DOHH2 (cell line): Measurements from ENCODE around the gene RAB5A.
"Not testable (repeated sequence)": the region's sequence is repeated elsewhere in the genome, so short reads cannot be mapped to it uniquely, and the experiment has no call there.

Source experiments
- H3F3A ChIP-seq: fragments of 200-600 bp; sonication (generic), shearing (Covaris generic); 2 replicates; pipeline ENCODE4 v1.6.0; 2016; ENCODE audit warnings: antibody characterized with exemption, mild to moderate bottlenecking; ENCODE audit not compliant: control insufficient read depth, insufficient read depth
- H3K27ac ChIP-seq: fragments of 200-600 bp; sonication (generic); 2 replicates; pipeline ENCODE4 v1.5.1; 2014; ENCODE audit warnings: low read depth, mild to moderate bottlenecking, low read length, moderate library complexity
- H3K27me3 ChIP-seq: fragments of 200-600 bp; sonication (generic); 2 replicates; pipeline ENCODE4 v1.6.1; 2014; ENCODE audit warnings: mild to moderate bottlenecking, low read length, mixed read lengths; ENCODE audit not compliant: control insufficient read depth
- H3K36me3 ChIP-seq: fragments of 200-600 bp; sonication (generic); 2 replicates; pipeline ENCODE4 v1.6.1; 2014; ENCODE audit warnings: mild to moderate bottlenecking, low read length, moderate library complexity, mixed read lengths; ENCODE audit not compliant: control insufficient read depth
- H3K4me1 ChIP-seq: fragments of 200-600 bp; sonication (generic); 2 replicates; pipeline ENCODE4 v1.6.1; 2014; ENCODE audit warnings: mild to moderate bottlenecking, low read length, mixed read lengths; ENCODE audit not compliant: control insufficient read depth
- H3K4me2 ChIP-seq: fragments of 200-600 bp; sonication (generic); 2 replicates; pipeline ENCODE4 v1.6.0; 2014; ENCODE audit warnings: mild to moderate bottlenecking, low read length, moderate library complexity
- H3K4me3 ChIP-seq: fragments of 200-600 bp; sonication (generic); 2 replicates; pipeline ENCODE4 v1.5.1; 2014; ENCODE audit warnings: mild to moderate bottlenecking, low read length, mixed read lengths
- H3K79me2 ChIP-seq: fragments of 200-600 bp; sonication (generic); 2 replicates; pipeline ENCODE4 v1.6.1; 2014; ENCODE audit warnings: mild to moderate bottlenecking, low read length, mixed read lengths; ENCODE audit not compliant: control insufficient read depth
- H3K9me2 ChIP-seq: fragments of 200-600 bp; sonication (generic); replicated peaks from 2 replicates; pipeline ENCODE4 v1.6.1; 2014; ENCODE audit warnings: mild to moderate bottlenecking, low read length, mixed read lengths; ENCODE audit not compliant: control insufficient read depth
- H3K9me3 ChIP-seq: fragments of 200-600 bp; sonication (generic); 2 replicates; pipeline ENCODE4 v1.6.1; 2014; ENCODE audit warnings: antibody characterized with exemption, low read length, mixed read lengths; ENCODE audit not compliant: control insufficient read depth, insufficient read depth
- H4K20me1 ChIP-seq: fragments of 200-600 bp; sonication (generic); 2 replicates; pipeline ENCODE4 v1.6.0; 2014; ENCODE audit warnings: low read depth, mild to moderate bottlenecking, antibody characterized with exemption, low read length, moderate library complexity; ENCODE audit not compliant: control insufficient read depth, insufficient read depth
- CTCF ChIP-seq: fragments of 200-600 bp; sonication (generic); IDR thresholded peaks from one replicate; pipeline ENCODE4 v1.5.1; 2014; ENCODE audit warnings: antibody characterized with exemption, mild to moderate bottlenecking, low read depth, low read length; ENCODE audit not compliant: poor library complexity, severe bottlenecking
- EZH2phosphoT487 ChIP-seq: fragments of 200-600 bp; sonication (generic); IDR thresholded peaks from 2 replicates; pipeline ENCODE4 v1.6.1; 2017; ENCODE audit warnings: borderline replicate concordance, mild to moderate bottlenecking, antibody characterized with exemption, low read length, moderate library complexity, mixed read lengths

The RAB5A gene

GRCh38 chr3:20028905-20029331, 82.0 kb downstream of the RAB5A start:
- TF ChIP-seq EZH2phosphoT487, result no peak
- TF ChIP-seq CTCF, result no peak
- Histone ChIP-seq H3F3A (no peaks in the 10 kb centered on the region), H3K9me2 (no peaks in the 10 kb centered on the region), H3K27ac (no peak overlapping the region), H3K4me1 (peaks cover 3% of the 10 kb centered on the region), H4K20me1 (no peaks in the 10 kb centered on the region), H3K4me3 (no peak overlapping the region), H3K4me2 (no peak overlapping the region), H3K36me3 (no peaks in the 10 kb centered on the region), H3K79me2 (no peaks in the 10 kb centered on the region), H3K9me3 (no peaks in the 10 kb centered on the region), H3K27me3 (no peaks in the 10 kb centered on the region)

DNA sequence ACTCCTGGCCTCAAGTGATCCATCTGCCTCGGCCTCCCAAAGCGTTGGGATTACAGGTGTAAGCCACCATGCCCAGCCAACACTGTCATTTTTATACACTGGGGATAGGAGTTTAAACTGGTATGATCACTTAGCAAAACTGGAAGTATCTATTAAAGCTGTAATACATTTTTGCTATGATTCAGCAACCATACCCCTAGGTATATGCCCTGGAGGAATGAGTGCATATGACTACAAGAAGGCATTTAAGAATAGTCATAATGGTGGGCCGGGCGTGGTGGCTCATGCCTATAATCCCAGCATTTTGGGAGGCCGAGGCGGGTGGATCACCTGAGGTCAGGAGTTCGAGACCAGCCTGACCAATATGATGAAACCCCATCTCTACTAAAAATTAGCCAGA, 85.0 kb downstream of the RAB5A start:
- H4K20me1 ChIP-seq, H3K4me2 ChIP-seq, H3K27ac ChIP-seq, H3K4me1 ChIP-seq, H3K79me2 ChIP-seq, H3K9me2 ChIP-seq, H3K36me3 ChIP-seq, H3F3A ChIP-seq, H3K27me3 ChIP-seq, H3K4me3 ChIP-seq, H3K9me3 ChIP-seq: not testable (repeated sequence)
